ENCODE data around the gene CRIM1.

DNA sequence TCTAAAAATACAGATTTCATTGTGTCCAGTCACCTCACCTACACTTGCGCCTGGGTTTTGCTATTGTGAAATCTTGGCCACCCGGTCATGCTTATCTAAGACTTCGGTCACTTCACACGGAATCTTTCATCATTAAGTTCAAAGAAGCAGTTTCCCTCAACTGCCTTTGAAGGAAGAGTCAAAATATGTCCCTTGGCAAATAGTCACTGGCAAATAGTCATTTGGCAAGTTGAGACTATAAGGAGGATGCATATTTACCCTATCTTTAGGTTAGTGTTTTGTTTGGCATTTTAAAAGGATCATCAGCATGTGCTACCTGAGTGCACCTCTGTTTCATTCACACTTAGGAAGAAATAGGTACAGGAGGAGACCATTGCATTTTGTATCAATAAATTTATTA lies 146.5 kb downstream of the CRIM1 start:
- TF ChIP-seq POLR2AphosphoS5 (IDR thresholded peaks at IDR 0.05) (no peak), EP300 (IDR thresholded peaks at IDR 0.05; ENCODE audit: low read depth) (no peak), POLR2A (IDR thresholded peaks at IDR 0.05) (no peak)
- TF ChIP-seq, protein P1, sequence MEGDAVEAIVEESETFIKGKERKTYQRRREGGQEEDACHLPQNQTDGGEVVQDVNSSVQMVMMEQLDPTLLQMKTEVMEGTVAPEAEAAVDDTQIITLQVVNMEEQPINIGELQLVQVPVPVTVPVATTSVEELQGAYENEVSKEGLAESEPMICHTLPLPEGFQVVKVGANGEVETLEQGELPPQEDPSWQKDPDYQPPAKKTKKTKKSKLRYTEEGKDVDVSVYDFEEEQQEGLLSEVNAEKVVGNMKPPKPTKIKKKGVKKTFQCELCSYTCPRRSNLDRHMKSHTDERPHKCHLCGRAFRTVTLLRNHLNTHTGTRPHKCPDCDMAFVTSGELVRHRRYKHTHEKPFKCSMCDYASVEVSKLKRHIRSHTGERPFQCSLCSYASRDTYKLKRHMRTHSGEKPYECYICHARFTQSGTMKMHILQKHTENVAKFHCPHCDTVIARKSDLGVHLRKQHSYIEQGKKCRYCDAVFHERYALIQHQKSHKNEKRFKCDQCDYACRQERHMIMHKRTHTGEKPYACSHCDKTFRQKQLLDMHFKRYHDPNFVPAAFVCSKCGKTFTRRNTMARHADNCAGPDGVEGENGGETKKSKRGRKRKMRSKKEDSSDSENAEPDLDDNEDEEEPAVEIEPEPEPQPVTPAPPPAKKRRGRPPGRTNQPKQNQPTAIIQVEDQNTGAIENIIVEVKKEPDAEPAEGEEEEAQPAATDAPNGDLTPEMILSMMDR (IDR thresholded peaks at IDR 0.05), result no peak
